ENCODE measurements around the gene RBM19. TPM values are rescaled to one million over a fixed set of nuclear protein-coding genes. Genes with fewer than 3 reads are reported as not detected.

RBM19 gene
- total and polyA plus RNA-seq, 9 donors = 11.6 to 44.0 (median 33.9) TPM

DNA sequence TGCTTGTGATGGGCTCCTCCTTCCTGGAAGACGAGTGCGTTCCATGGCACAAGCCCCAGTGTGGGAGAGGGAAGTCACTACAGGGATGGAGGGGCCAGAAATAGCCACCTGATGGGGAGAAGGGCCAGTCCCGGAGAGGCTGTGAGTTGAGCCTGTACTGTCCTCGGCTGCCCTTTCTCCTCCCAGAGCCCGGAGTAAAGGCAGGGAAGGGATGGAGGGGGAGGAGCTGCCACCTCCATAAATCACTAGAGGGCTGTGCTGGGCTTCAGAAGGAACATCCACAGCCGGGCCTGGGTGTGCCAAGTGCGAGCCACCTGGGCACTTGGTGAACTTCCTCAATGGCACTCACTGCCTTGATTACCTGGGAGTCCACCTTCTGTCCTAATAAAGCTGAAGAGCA lies 110.1 kb downstream of the RBM19 start:
- H3K27ac ChIP-seq = no peak overlapping the region

DNA sequence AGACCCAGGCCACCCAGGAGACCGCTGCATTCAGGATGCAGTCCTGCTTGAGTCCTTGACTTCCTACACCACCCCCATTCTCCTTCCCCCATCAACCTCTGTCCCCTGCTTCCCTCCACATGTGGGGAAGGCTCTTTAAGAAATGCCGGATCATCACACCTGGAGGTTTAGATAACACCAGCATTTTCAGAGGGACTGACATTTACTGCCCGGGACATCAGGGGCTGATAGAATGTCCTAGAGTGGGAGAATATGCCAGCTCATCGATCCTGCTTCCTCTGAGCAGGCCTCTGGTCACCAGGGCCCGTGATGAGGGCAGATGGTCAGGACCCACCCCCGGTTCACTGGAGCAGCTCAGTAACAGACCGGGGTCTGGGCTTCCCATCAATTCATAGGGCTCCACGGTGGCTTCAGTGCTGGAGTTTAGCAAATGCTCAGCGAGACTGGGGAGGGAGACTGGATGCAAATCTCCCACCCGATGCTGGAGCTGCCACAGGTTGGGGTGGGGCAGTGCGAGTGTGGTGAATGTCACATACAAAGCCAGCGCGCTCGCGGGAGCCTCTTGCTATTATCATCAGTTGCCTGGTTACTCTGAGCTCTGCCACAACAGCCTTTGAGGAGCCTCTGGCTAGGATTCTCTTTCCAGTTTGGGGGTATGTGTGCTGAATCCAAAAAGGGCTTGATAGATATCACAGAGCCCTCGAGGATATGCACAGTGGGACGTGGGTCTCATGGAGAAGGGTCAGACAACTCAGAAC lies 111.6 kb downstream of the RBM19 start:
- Histone ChIP-seq H3K36me3 (no peaks in the 10 kb centered on the region), H3K4me1 (ENCODE audit: insufficient read depth) (no peaks in the 10 kb centered on the region), H3K27ac (no peak overlapping the region), H3K27me3 (no peaks in the 10 kb centered on the region), H3K4me3 (no peak overlapping the region), H3K9me3 (no peaks in the 10 kb centered on the region)
- no peak for TF ChIP-seq EP300 (IDR thresholded peaks at IDR 0.05)
- TF ChIP-seq, protein P1, sequence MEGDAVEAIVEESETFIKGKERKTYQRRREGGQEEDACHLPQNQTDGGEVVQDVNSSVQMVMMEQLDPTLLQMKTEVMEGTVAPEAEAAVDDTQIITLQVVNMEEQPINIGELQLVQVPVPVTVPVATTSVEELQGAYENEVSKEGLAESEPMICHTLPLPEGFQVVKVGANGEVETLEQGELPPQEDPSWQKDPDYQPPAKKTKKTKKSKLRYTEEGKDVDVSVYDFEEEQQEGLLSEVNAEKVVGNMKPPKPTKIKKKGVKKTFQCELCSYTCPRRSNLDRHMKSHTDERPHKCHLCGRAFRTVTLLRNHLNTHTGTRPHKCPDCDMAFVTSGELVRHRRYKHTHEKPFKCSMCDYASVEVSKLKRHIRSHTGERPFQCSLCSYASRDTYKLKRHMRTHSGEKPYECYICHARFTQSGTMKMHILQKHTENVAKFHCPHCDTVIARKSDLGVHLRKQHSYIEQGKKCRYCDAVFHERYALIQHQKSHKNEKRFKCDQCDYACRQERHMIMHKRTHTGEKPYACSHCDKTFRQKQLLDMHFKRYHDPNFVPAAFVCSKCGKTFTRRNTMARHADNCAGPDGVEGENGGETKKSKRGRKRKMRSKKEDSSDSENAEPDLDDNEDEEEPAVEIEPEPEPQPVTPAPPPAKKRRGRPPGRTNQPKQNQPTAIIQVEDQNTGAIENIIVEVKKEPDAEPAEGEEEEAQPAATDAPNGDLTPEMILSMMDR (IDR thresholded peaks at IDR 0.05) = no peak
- TF ChIP-seq POLR2A (IDR thresholded peaks at IDR 0.05) = no peak
- DNase-seq = no peak
- intact Hi-C loops (cut with DNase I) = no loop called here
- 85 to 92% (median 90%) methylated on average over 17 of the region's 17 CpGs for WGBS, 3 donors

More for the DNA sequence above, 110.1 kb downstream of the RBM19 start:
- no peaks in the 10 kb centered on the region for H3K4me1 ChIP-seq (ENCODE audit: insufficient read depth)
- TF ChIP-seq, protein P1 (IDR thresholded peaks at IDR 0.05) = no peak
- WGBS, 3 donors = 81 to 82% (median 82%) methylated on average over 7 of the region's 7 CpGs
- intact Hi-C loops (cut with DNase I) = no loop called here
- H3K9me3 ChIP-seq = no peaks in the 10 kb centered on the region
- H3K27me3 ChIP-seq = no peaks in the 10 kb centered on the region
- H3K36me3 ChIP-seq = no peaks in the 10 kb centered on the region
- no peak overlapping the region for H3K4me3 ChIP-seq
- no peak for DNase-seq

DNA sequence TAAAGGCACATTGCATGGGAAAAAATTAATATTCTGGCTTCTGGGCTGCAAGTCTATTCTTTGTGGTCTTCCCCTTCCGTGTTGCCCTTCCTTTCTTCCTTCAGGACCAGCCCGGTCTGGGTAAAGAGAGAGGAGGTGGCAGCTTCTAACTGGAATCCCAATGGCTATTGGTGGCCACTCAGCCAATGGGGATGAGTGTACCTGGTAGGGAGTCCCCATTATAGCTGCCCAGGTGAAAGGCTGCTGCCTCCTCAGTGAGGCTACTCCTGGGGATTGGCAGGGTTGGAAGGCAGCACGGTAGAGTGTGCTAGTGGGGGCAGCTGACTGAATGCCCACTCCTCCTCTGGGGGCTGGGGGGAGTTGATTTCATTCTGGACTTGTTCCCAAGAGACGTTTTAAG lies 112.6 kb downstream of the RBM19 start:
- Histone ChIP-seq H3K4me3 (no peak overlapping the region), H3K9me3 (no peaks in the 10 kb centered on the region), H3K4me1 (ENCODE audit: insufficient read depth) (no peaks in the 10 kb centered on the region), H3K36me3 (no peaks in the 10 kb centered on the region), H3K27ac (no peak overlapping the region), H3K27me3 (no peaks in the 10 kb centered on the region)
- TF ChIP-seq POLR2A (IDR thresholded peaks at IDR 0.05) = no peak
- TF ChIP-seq, protein P1 (IDR thresholded peaks at IDR 0.05) = no peak
- no peak for TF ChIP-seq EP300 (IDR thresholded peaks at IDR 0.05)
- WGBS, 3 donors = 47 to 60% (median 58%) methylated on average over 4 of the region's 4 CpGs
- intact Hi-C loops (cut with DNase I) = no loop called here
- DNase-seq = no peak

DNA sequence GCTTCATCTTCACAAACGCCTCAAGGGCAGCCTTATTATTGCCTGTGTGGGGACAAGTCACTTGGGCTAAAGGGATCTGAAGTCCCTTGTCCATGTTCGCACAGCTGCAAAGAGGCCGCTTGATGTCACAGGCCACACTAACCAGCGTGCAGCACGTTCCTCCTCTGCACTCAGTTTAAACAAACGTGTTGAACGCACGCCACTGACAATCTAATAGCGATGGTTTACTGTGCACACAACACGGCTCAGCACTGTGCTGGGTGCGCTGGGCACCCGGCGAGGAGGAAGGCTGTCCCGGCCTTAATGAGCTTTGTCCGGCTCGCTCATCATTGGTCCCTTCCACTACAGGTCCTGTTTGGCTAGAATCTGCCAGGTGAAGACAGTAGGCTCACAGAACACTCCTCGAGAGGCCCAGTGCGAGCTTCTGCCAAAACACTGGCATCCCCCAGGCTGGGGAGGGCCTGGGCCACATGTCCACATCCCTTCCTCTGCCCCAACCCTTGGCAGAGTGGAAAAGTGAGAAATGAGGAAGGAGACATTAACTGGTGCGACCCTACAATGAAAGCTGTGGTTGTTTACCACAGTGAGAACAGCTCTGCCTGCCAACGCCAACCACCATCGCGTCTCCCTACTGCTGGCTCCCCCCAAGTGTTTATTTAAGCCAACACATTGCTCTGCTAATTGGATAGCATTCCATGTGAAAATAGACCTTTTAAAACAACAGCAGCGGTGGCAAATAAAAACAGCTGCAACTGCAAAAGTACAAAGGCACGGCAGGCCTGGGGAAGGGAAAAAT lies 113.2 kb downstream of the RBM19 start:
- TF ChIP-seq POLR2A (IDR thresholded peaks at IDR 0.05) (no peak), EP300 (IDR thresholded peaks at IDR 0.05) (no peak)
- TF ChIP-seq, protein P1 (IDR thresholded peaks at IDR 0.05) = no peak
- H3K27ac ChIP-seq = no peak overlapping the region
- 68 to 80% (median 78%) methylated on average over 24 of the region's 24 CpGs for WGBS, 3 donors

More for the DNA sequence above, 113.2 kb downstream of the RBM19 start:
- Histone ChIP-seq H3K9me3 (no peaks in the 10 kb centered on the region), H3K36me3 (no peaks in the 10 kb centered on the region), H3K4me1 (ENCODE audit: insufficient read depth) (no peaks in the 10 kb centered on the region), H3K4me3 (no peak overlapping the region), H3K27me3 (no peaks in the 10 kb centered on the region)
- intact Hi-C loops (cut with DNase I) = no loop called here
- DNase-seq = no peak
